Endothelial cell of umbilical vein (primary cell): ENCODE data around the gene DIP2C. TPM values are rescaled to one million over a fixed set of nuclear protein-coding genes. Genes with fewer than 3 reads are reported as not detected.

Experiments
- BruUV-seq: library from RNA; stranded (reverse); fragments of 400-500 nt; replicated peaks from 2 replicates; lab custom pipeline; 2021; lab: Mats Ljungman, UMichigan
- CTCF ChIA-PET: fragments of 300-600, 350-600 bp; sonication (Branson Sonifier 250); formaldehyde crosslinking; loops from one replicate; lab custom pipeline; 2021; ENCODE audit warnings: antibody characterized with exemption, inconsistent platforms; lab: Charles Lee
- POLR2A ChIA-PET: fragments of 300-600, 350-600 bp; sonication (Branson Sonifier 250); formaldehyde crosslinking; loops from one replicate; lab custom pipeline; 2021; ENCODE audit warnings: antibody characterized with exemption, inconsistent platforms; lab: Charles Lee
- DNase-seq: peaks from one replicate; pipeline ENCODE4 v3.0.0-alpha.2; 2011; ENCODE audit warnings: low read depth, low spot score
- FAIRE-seq: peaks from 2 replicates; lab custom pipeline; 2011; peaks lifted over from hg19 to GRCh38; lab: Jason Lieb, UNC
- H2AFZ ChIP-seq: 2 replicates; pipeline ENCODE4 v1.6.0; 2012; ENCODE audit warnings: low read depth, low read length, control low read depth, inconsistent platforms
- H3K27ac ChIP-seq: 2 replicates; pipeline ENCODE4 v1.5.1; 2011; ENCODE audit warnings: low read depth, mild to moderate bottlenecking, control low read depth, low read length, moderate library complexity; ENCODE audit not compliant: insufficient read depth
- H3K27me3 ChIP-seq, 2 experiments: 2 replicates each; pipeline versions ENCODE4 v1.6.0 to v1.6.1; 2011; ENCODE audit warnings: low read length in 2 of 2, mixed read lengths in 1 of 2; ENCODE audit not compliant: control insufficient read depth in 2 of 2, insufficient read depth in 2 of 2
- H3K36me3 ChIP-seq, 2 experiments: 2 replicates in 1 of 2; 3 replicates in 1 of 2; pipeline ENCODE4 v1.5.1; 2011; ENCODE audit warnings: low read length in 2 of 2, mild to moderate bottlenecking in 1 of 2, moderate library complexity in 1 of 2; ENCODE audit not compliant: control insufficient read depth in 2 of 2, insufficient read depth in 2 of 2; ENCODE audit errors: extremely low read depth in 1 of 2
- H3K4me1 ChIP-seq: 3 replicates; pipeline ENCODE4 v1.5.1; 2011; ENCODE audit warnings: mild to moderate bottlenecking, low read length; ENCODE audit not compliant: control insufficient read depth, insufficient read depth; ENCODE audit errors: extremely low read depth
- H3K4me2 ChIP-seq: 2 replicates; pipeline ENCODE4 v1.6.1; 2011; ENCODE audit warnings: low read length, control low read depth, mixed read lengths; ENCODE audit not compliant: insufficient read depth
- H3K4me3 ChIP-seq, 3 experiments: fragments of 200-600 bp in 1 of 3; sonication (generic), shearing (Covaris generic) in 1 of 3; replicated peaks in 1 of 3; 2 replicates each; pipeline ENCODE4 v1.5.1; 2011 to 2016; ENCODE audit warnings: control low read depth in 3 of 3, low read length in 3 of 3, mild to moderate bottlenecking in 2 of 3, inconsistent platforms in 1 of 3, low read depth in 1 of 3, moderate library complexity in 1 of 3; ENCODE audit not compliant: insufficient read depth in 1 of 3
- H3K79me2 ChIP-seq: 2 replicates; pipeline ENCODE4 v1.6.0; 2012; ENCODE audit warnings: low read length, inconsistent platforms; ENCODE audit not compliant: control insufficient read depth, insufficient read depth
- H3K9ac ChIP-seq: replicated peaks from 2 replicates; pipeline ENCODE3; 2011; ENCODE audit warnings: low read length, control low read depth; ENCODE audit not compliant: insufficient read depth; ENCODE audit errors: extremely low read depth
- H3K9me1 ChIP-seq: replicated peaks from 3 replicates; pipeline ENCODE4 v1.6.0; 2011; ENCODE audit warnings: mild to moderate bottlenecking, low read length; ENCODE audit not compliant: control insufficient read depth, insufficient read depth; ENCODE audit errors: extremely low read depth
- H3K9me3 ChIP-seq: replicated peaks from 2 replicates; pipeline ENCODE4 v1.5.1; 2012; ENCODE audit warnings: low read length, inconsistent platforms; ENCODE audit not compliant: control insufficient read depth, insufficient read depth
- H4K20me1 ChIP-seq: replicated peaks from 2 replicates; pipeline ENCODE3; 2011; ENCODE audit warnings: mild to moderate bottlenecking, low read length; ENCODE audit not compliant: control insufficient read depth, insufficient read depth; ENCODE audit errors: extremely low read depth
- EZH2 ChIP-seq: IDR thresholded peaks from 2 replicates; pipeline ENCODE4 v1.6.1; 2012; ENCODE audit warnings: borderline replicate concordance, low read depth, mild to moderate bottlenecking, moderate library complexity, low read length, inconsistent platforms; ENCODE audit not compliant: severe bottlenecking
- FOS ChIP-seq: IDR thresholded peaks from 2 replicates; pipeline ENCODE4 v1.6.1; 2011; ENCODE audit warnings: mild to moderate bottlenecking, low read length, moderate library complexity, borderline replicate concordance; ENCODE audit not compliant: insufficient read depth
- GATA2 ChIP-seq: IDR thresholded peaks from 2 replicates; pipeline ENCODE4 v1.7.0; 2011; ENCODE audit warnings: low read depth, mild to moderate bottlenecking, moderate library complexity, mixed read lengths, low read length; ENCODE audit not compliant: insufficient read length, insufficient read depth
- JUN ChIP-seq: IDR thresholded peaks from 2 replicates; pipeline ENCODE4 v1.6.1; 2011; ENCODE audit warnings: borderline replicate concordance, low read depth; ENCODE audit not compliant: insufficient read length, insufficient read depth
- MYC ChIP-seq: IDR thresholded peaks from one replicate; pipeline ENCODE4 v1.6.1; 2011; ENCODE audit warnings: mild to moderate bottlenecking, low read depth, low read length
- POLR2AphosphoS5 ChIP-seq: IDR thresholded peaks from 2 replicates; pipeline ENCODE4 v1.6.1; 2012; ENCODE audit warnings: low read depth, mild to moderate bottlenecking, control low read depth, low read length, moderate library complexity; ENCODE audit not compliant: insufficient read depth
- dilution Hi-C: fragments of 300-500 bp; cut with MboI; formaldehyde crosslinking; loops from one replicate; pipeline ENCODE4 v1.15.0; 2019; ENCODE audit warnings: low sequenced_read_pairs; ENCODE audit not compliant: extremely low pct_ligation_motif_present
- intact Hi-C: fragments of 100-400 bp; cut with micrococcal nuclease; formaldehyde crosslinking; loops from one replicate; pipeline ENCODE4 v1.10.0; 2022
- polyA plus RNA-seq, 4 experiments: library from polyadenylated mRNA; depleted of rRNA in 3 of 4; stranded (reverse) in 3 of 4; unstranded in 1 of 4; fragments of >200 nt; gene quantifications; 2 replicates each; pipeline versions ENCODE4 v1.2.1 to v1.2.3, GENCODE V29; 2011 to 2012; ENCODE audit warnings: missing spikeins in 1 of 4
- total RNA-seq: library from RNA; stranded (reverse); gene quantifications from 2 replicates; pipeline ENCODE4 v1.2.3, GENCODE V29; 2021
- TF ChIP-seq, protein P1 (sequence below): IDR thresholded peaks from 2 replicates; pipeline ENCODE4 v1.6.1; 2011; ENCODE audit not compliant: insufficient read depth, insufficient read length

Gene DIP2C
- total and polyA plus RNA-seq, 2 donors (not counting 3 experiments of a cell fraction or from before 2014, with no cell fraction given) = 3.6 to 10.7 TPM

DNA sequence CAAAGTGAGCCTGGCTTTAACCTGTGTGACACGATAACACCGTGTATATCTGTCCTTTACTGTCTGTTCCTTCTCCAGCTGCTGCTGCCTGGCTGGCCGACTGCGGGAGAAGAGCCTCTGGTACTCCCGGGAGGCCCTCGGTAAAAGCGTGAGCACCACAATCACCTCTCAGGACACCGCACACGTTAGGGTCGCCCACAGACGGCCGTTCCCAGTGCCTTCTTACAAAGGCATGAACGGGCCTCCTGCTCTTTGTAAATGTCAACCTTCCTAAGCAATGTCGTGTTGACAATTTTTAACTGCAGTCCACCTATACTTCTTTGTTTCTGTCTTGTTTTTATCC is 177.6 kb downstream of the DIP2C start:
- ChIA-PET CTCF (interaction anchor here (0.7 to 3.5 kb wide), 8 partner anchors 36 to 298 kb away, joined by 3 to 33 read pairs (median 6); no protein-coding TSS in a partner anchor), POLR2A (no interaction called here)
- intact Hi-C loops (loop anchor here (1.0 to 2.0 kb wide), 7 partner anchors 43 to 477 kb away; partner anchors contain the start of gene GTPBP4), dilution Hi-C loops (no loop called here)
- Histone ChIP-seq H3K27ac (no peak overlapping the region), H3K4me2 (no peak overlapping the region), H3K9me3 (no peaks in the 10 kb centered on the region), H3K27me3 (no peaks in the 10 kb centered on the region), H3K4me3 (no peak overlapping the region), H4K20me1 (no peaks in the 10 kb centered on the region), H3K36me3 (no peaks in the 10 kb centered on the region), H3K9ac (no peak overlapping the region), H3K4me1 (peaks cover 3% of the 10 kb centered on the region), H3K9me1 (no peaks in the 10 kb centered on the region), H3K79me2 (no peaks in the 10 kb centered on the region), H2AFZ (no peak overlapping the region)
- TF ChIP-seq FOS = no peak
- no peak for TF ChIP-seq EZH2
- no peak for TF ChIP-seq POLR2AphosphoS5
- TF ChIP-seq JUN = no peak
- TF ChIP-seq, protein P1, sequence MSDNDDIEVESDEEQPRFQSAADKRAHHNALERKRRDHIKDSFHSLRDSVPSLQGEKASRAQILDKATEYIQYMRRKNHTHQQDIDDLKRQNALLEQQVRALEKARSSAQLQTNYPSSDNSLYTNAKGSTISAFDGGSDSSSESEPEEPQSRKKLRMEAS = no peak
- TF ChIP-seq MYC = no peak
- TF ChIP-seq GATA2 = no peak
- BruUV-seq = no TSS peak
- no peak for DNase-seq
- FAIRE-seq = no peak
